ENCODE results near the gene PROC. TPM values are rescaled to one million over a fixed set of nuclear protein-coding genes. Genes with fewer than 3 reads are reported as not detected.

The PROC gene
- total and polyA plus RNA-seq, 2 of the 4 experiments (the other 2 are of a cell fraction): 0.07 TPM; not detected in 1

DNA sequence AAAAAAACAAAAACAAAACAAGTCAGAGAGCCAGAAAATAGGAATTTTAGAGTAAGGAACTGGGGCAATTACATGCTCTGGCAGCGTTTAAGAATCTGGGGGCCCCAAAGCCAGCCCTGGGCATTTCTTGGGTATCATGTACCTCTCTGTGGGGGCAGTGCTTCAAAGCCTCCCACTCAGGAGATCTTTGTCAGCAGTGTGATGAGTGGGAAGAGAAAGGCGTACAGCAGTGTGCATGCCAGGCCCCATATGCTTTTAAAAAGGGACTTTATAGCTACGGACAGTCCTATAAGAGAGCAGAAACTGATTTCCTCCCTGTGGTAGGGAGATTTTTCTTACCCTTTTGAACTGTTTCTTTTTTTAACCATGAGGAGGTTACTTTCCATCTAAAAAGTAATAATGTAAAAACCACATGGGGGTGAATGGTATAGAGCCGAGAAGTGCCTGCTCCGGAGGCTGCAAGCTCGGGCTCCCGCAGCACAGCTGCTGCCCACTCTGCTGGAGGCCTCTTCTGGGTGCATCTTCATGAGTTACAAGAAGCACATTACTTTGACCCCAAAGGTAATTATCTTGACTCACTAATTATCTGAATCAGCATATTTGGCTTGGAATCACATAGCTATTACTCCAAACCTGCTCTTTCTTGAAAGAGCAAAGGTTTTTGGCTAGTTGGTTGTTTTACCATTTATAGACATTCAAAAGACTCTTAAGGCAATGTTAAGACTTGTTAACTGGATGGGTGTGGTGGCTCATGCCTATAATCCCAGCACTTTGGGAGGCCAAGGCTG, 46.4 kb downstream of the PROC start:
- H3K4ac ChIP-seq (ENCODE audit: low read depth, low read length): no peak overlapping the region
- ChIA-PET POLR2A (ENCODE audit: unreplicated experiment) (no interaction called here), CTCF (no interaction called here)
- no TSS peak for BruUV-seq (replicated peaks)
- no peaks in the 10 kb centered on the region for H4K20me1 ChIP-seq (ENCODE audit: insufficient read depth, low read length)
- H3K79me1 ChIP-seq (ENCODE audit: low read depth in 1 of 2, low read length in 2 of 2): no peaks in the 10 kb centered on the region
- H3K56ac ChIP-seq (ENCODE audit: extremely low read depth, insufficient read depth, low read length): no peak overlapping the region
- dilution Hi-C loops (cut with HindIII; ENCODE audit: low sequenced_read_pairs, unreplicated experiment) (no loop called here), intact Hi-C loops (cut with micrococcal nuclease) (no loop called here), in situ Hi-C loops (cut with MboI; ENCODE audit: low sequenced_read_pairs) (no loop called here)
- ATAC-seq (ENCODE audit: low read depth): no peak
- H2AK9ac ChIP-seq (replicated peaks; ENCODE audit: low read depth, low read length, poor library complexity): no peak overlapping the region
- H2BK5ac ChIP-seq (ENCODE audit: low read depth, low read length, poor library complexity, severe bottlenecking): no peak overlapping the region
- no peaks in the 10 kb centered on the region for H3K27me3 ChIP-seq (ENCODE audit: control insufficient read depth, insufficient read depth, low read length)
- H3K4me2 ChIP-seq (ENCODE audit: low read depth, low read length): no peak overlapping the region
- no peak overlapping the region for H3K18ac ChIP-seq (ENCODE audit: low read depth, low read length)
- H4K91ac ChIP-seq (ENCODE audit: insufficient read depth, low read depth, low read length): no peak overlapping the region
- no peaks in the 10 kb centered on the region for H3K9me3 ChIP-seq (ENCODE audit: control insufficient read depth, insufficient read depth, low read length)
- no CpG with 5 or more reads among the region's 7 CpGs for WGBS, 2 experiments (ENCODE audit: extremely low coverage in 2 of 2, insufficient read length in 1 of 2)
- no peak overlapping the region for H2BK20ac ChIP-seq (ENCODE audit: low read depth, low read length)
- no peak overlapping the region for H2AK5ac ChIP-seq (ENCODE audit: low read depth, low read length)
- no peaks in the 10 kb centered on the region for H3K4me1 ChIP-seq (ENCODE audit: control insufficient read depth, insufficient read depth, low read length)
- peaks cover 3% of the 10 kb centered on the region for H3K36me3 ChIP-seq (ENCODE audit: control insufficient read depth, insufficient read depth, low read length)
- TF ChIP-seq, protein P1, sequence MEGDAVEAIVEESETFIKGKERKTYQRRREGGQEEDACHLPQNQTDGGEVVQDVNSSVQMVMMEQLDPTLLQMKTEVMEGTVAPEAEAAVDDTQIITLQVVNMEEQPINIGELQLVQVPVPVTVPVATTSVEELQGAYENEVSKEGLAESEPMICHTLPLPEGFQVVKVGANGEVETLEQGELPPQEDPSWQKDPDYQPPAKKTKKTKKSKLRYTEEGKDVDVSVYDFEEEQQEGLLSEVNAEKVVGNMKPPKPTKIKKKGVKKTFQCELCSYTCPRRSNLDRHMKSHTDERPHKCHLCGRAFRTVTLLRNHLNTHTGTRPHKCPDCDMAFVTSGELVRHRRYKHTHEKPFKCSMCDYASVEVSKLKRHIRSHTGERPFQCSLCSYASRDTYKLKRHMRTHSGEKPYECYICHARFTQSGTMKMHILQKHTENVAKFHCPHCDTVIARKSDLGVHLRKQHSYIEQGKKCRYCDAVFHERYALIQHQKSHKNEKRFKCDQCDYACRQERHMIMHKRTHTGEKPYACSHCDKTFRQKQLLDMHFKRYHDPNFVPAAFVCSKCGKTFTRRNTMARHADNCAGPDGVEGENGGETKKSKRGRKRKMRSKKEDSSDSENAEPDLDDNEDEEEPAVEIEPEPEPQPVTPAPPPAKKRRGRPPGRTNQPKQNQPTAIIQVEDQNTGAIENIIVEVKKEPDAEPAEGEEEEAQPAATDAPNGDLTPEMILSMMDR (conservative IDR thresholded peaks at IDR 0.05; ENCODE audit: low read depth, low read length): no peak
- TF ChIP-seq MAFK (IDR thresholded peaks at IDR 0.05; ENCODE audit: low read depth, low read length): peak; percentile 90
- no peak overlapping the region for H2BK120ac ChIP-seq (ENCODE audit: low read depth, low read length)
- H4K5ac ChIP-seq (ENCODE audit: low read depth, low read length): no peak overlapping the region
- H3K23ac ChIP-seq (ENCODE audit: low read depth, low read length): no peak overlapping the region
- H3K27ac ChIP-seq (ENCODE audit: insufficient read depth, low read length): no peak overlapping the region
- no peak overlapping the region for H3K14ac ChIP-seq (replicated peaks; ENCODE audit: low read depth, low read length)
- H2BK15ac ChIP-seq (ENCODE audit: low read depth, low read length): no peak overlapping the region
- H2AFZ ChIP-seq (replicated peaks; ENCODE audit: low read length, poor library complexity): no peak overlapping the region
- no peak overlapping the region for H3K4me3 ChIP-seq (ENCODE audit: insufficient read depth, low read depth, low read length)
- H3K9me1 ChIP-seq (ENCODE audit: insufficient read depth, low read length): peaks cover 2% of the 10 kb centered on the region; the same call in 1 of the 2 replicates
- no peak for DNase-seq
- no peak overlapping the region for H4K8ac ChIP-seq (ENCODE audit: low read depth in 2 of 2, low read length in 2 of 2)
- no peak overlapping the region for H3K9ac ChIP-seq (ENCODE audit: low read depth, low read length)

All from IMR-90 (cell line).